HCT116 (cell line): Measurements from ENCODE around the gene NELL1. TPM values are rescaled to one million over a fixed set of nuclear protein-coding genes. Genes with fewer than 3 reads are reported as not detected.
A peak's percentile ranks its signal among the peaks of the same experiment; 100 is the strongest.

Experiments
- ATAC-seq: fragments of 200-7000 bp; cut with Tn5 transposase; 2 replicates; pipeline ENCODE4 v1.9.1; 2020; ENCODE audit warnings: mild to moderate bottlenecking, moderate library complexity
- BruUV-seq: library from RNA; stranded (reverse); fragments of 400-500 nt; replicated peaks from 2 replicates; lab custom pipeline; 2021; lab: Mats Ljungman, UMichigan
- CTCF ChIA-PET: fragments of 300-600 bp; sonication (Branson Sonifier 250); formaldehyde crosslinking; loops from one replicate; lab custom pipeline; 2021; ENCODE audit warnings: antibody characterized with exemption; lab: Charles Lee
- POLR2A ChIA-PET: fragments of 300-600, 350-600 bp; sonication (Branson Sonifier 250); formaldehyde crosslinking; loops from one replicate; lab custom pipeline; 2021; ENCODE audit warnings: antibody characterized with exemption; lab: Charles Lee
- RAD21 ChIA-PET, 2 experiments: fragments of 300-600 bp; sonication (Branson Sonifier 250); formaldehyde crosslinking; loops; one replicate each; lab custom pipeline; 2023; ENCODE audit warnings: low total read pairs in 2 of 2; ENCODE audit not compliant: uncharacterized antibody in 2 of 2, unreplicated experiment in 2 of 2, low non-redundant PET in 1 of 2; lab: Charles Lee
- DNase-seq: peaks from one replicate; pipeline ENCODE4 v3.0.0-alpha.2; 2010; ENCODE audit warnings: low read depth, low spot score
- H2AFZ ChIP-seq: fragments of 200-600 bp; shearing (Covaris generic), sonication (generic); 2 replicates; pipeline ENCODE4 v1.6.1; 2017; ENCODE audit warnings: low read depth, mixed run types, mixed read lengths, antibody characterized with exemption, low read length; ENCODE audit not compliant: poor library complexity, severe bottlenecking
- H3K27ac ChIP-seq: 2 replicates; pipeline ENCODE4 v1.5.1; 2012; ENCODE audit warnings: low read depth, low read length
- H3K27me3 ChIP-seq: fragments of 200-600 bp; sonication (generic); 2 replicates; pipeline ENCODE4 v1.6.1; 2016; ENCODE audit warnings: mixed run types, low read length, mixed read lengths; ENCODE audit not compliant: insufficient read depth
- H3K36me3 ChIP-seq, 2 experiments: fragments of 200-500 bp in 1 of 2; fragments of 200-600 bp in 1 of 2; sonication (Bioruptor generic) in 1 of 2; sonication (generic) in 1 of 2; 2 replicates each; pipeline versions ENCODE4 v1.5.1 to v1.6.1; 2014 to 2016; ENCODE audit warnings: low read length in 2 of 2, inconsistent platforms in 1 of 2, mixed read lengths in 1 of 2, mixed run types in 1 of 2; ENCODE audit not compliant: insufficient read depth in 2 of 2, control insufficient read depth in 1 of 2
- H3K4me1 ChIP-seq, 2 experiments: fragments of 200-600 bp in 1 of 2; sonication (generic) in 1 of 2; 2 replicates each; pipeline versions ENCODE4 v1.5.1 to v1.6.1; 2012 to 2017; ENCODE audit warnings: low read length in 2 of 2, inconsistent platforms in 1 of 2, mild to moderate bottlenecking in 1 of 2, mixed read lengths in 1 of 2, mixed run types in 1 of 2, moderate library complexity in 1 of 2; ENCODE audit not compliant: insufficient read depth in 2 of 2, control insufficient read depth in 1 of 2
- H3K4me2 ChIP-seq: fragments of 200-600 bp; sonication (generic); 2 replicates; pipeline ENCODE4 v1.6.1; 2017; ENCODE audit warnings: mixed run types, low read length, mixed read lengths
- H3K4me3 ChIP-seq, 2 experiments: fragments of 200-600 bp in 1 of 2; sonication (generic) in 1 of 2; replicated peaks in 1 of 2; 2 replicates each; pipeline ENCODE4 v1.5.1; 2011 to 2016; ENCODE audit warnings: low read length in 2 of 2, control low read depth in 1 of 2, low read depth in 1 of 2, mild to moderate bottlenecking in 1 of 2, mixed read lengths in 1 of 2, mixed run types in 1 of 2
- H3K79me2 ChIP-seq: fragments of 200-600 bp; sonication (generic); 2 replicates; pipeline ENCODE4 v1.6.1; 2017; ENCODE audit warnings: mild to moderate bottlenecking, mixed run types, low read length, moderate library complexity, mixed read lengths; ENCODE audit not compliant: insufficient read depth
- H3K9ac ChIP-seq: fragments of 200-600 bp; sonication (generic); 2 replicates; pipeline ENCODE4 v1.6.1; 2016; ENCODE audit warnings: low read length, mixed read lengths
- H3K9me2 ChIP-seq: fragments of 200-600 bp; sonication (generic), shearing (Covaris generic); 2 replicates; pipeline ENCODE4 v1.6.1; 2017; ENCODE audit warnings: mixed run types, mild to moderate bottlenecking, moderate library complexity; ENCODE audit not compliant: insufficient read depth
- H3K9me3 ChIP-seq, 2 experiments: fragments of 200-500 bp in 1 of 2; fragments of 200-600 bp in 1 of 2; sonication (Bioruptor generic) in 1 of 2; sonication (generic) in 1 of 2; 2 replicates each; pipeline ENCODE4 v1.6.1; 2014 to 2017; ENCODE audit warnings: low read length in 2 of 2, mixed read lengths in 2 of 2, inconsistent platforms in 1 of 2, low read depth in 1 of 2, mild to moderate bottlenecking in 1 of 2, mixed run types in 1 of 2, moderate library complexity in 1 of 2; ENCODE audit not compliant: control insufficient read depth in 1 of 2, insufficient read depth in 1 of 2
- H4K20me1 ChIP-seq: fragments of 200-600 bp; sonication (generic), shearing (Covaris generic); 2 replicates; pipeline ENCODE4 v1.6.1; 2017; ENCODE audit warnings: mixed run types, mild to moderate bottlenecking, moderate library complexity; ENCODE audit not compliant: insufficient read depth
- ATF3 ChIP-seq: IDR thresholded peaks from 2 replicates; pipeline ENCODE4 v1.6.1; 2012
- CBX3 ChIP-seq: IDR thresholded peaks from 2 replicates; pipeline ENCODE4 v1.6.1; 2012; ENCODE audit warnings: low read depth
- CTCF ChIP-seq, 3 experiments: fragments of 200-600 bp in 1 of 3; sonication (generic) in 1 of 3; IDR thresholded peaks in 2 of 3; conservative IDR thresholded peaks in 1 of 3; 2 replicates each; pipeline ENCODE4 v1.5.1; 2012 to 2017; ENCODE audit warnings: low read depth in 2 of 3, low read length in 2 of 3, antibody characterized with exemption in 1 of 3, borderline replicate concordance in 1 of 3, control low read depth in 1 of 3, mild to moderate bottlenecking in 1 of 3, mixed read lengths in 1 of 3, mixed run types in 1 of 3, moderate library complexity in 1 of 3; ENCODE audit not compliant: insufficient read depth in 1 of 3
- RAD21 ChIP-seq: IDR thresholded peaks from 2 replicates; pipeline ENCODE4 v1.6.1; 2012; ENCODE audit warnings: low read depth, mild to moderate bottlenecking
- SIN3A ChIP-seq: IDR thresholded peaks from 2 replicates; pipeline ENCODE4 v1.6.1; 2012; ENCODE audit warnings: low read depth
- YY1 ChIP-seq: IDR thresholded peaks from 2 replicates; pipeline ENCODE4 v1.6.1; 2011; ENCODE audit warnings: low read length, low read depth, moderate library complexity, mild to moderate bottlenecking; ENCODE audit not compliant: insufficient replicate concordance; ENCODE audit errors: extremely low read depth
- ZBTB33 ChIP-seq: IDR thresholded peaks from 2 replicates; pipeline ENCODE4 v1.6.1; 2011; ENCODE audit warnings: mild to moderate bottlenecking, low read length, moderate library complexity; ENCODE audit not compliant: insufficient replicate concordance; ENCODE audit errors: extremely low read depth
- intact Hi-C: fragments of 100-400 bp; cut with micrococcal nuclease; formaldehyde crosslinking; loops from 2 replicates; pipeline ENCODE4 v1.10.0; 2022
- total RNA-seq: library from RNA; stranded (reverse); gene quantifications from one replicate; pipeline ENCODE4 v1.2.1, GENCODE V29; 2021; ENCODE audit not compliant: unreplicated experiment

Gene NELL1
- total RNA-seq, 1 experiment from 2014 or later: not detected

GRCh38 chr11:20647976-20648565, 21.3 kb upstream of the NELL1 start:
- H3K4me1 ChIP-seq: no peaks in the 10 kb centered on the region

More at GRCh38 chr11:20647976-20648565, 21.3 kb upstream of the NELL1 start:
- no peak overlapping the region for H3K4me2 ChIP-seq
- H3K9me3 ChIP-seq: no peaks in the 10 kb centered on the region
- no peaks in the 10 kb centered on the region for H4K20me1 ChIP-seq
- ATAC-seq: peak; percentile 88
- no peak overlapping the region for H3K9ac ChIP-seq
- ChIA-PET CTCF (no interaction called here), POLR2A (no interaction called here), RAD21 (no interaction called here)
- no peaks in the 10 kb centered on the region for H3K36me3 ChIP-seq
- H3K27me3 ChIP-seq: no peaks in the 10 kb centered on the region
- DNase-seq: peak; percentile 37
- no peaks in the 10 kb centered on the region for H3K9me2 ChIP-seq
- no peak overlapping the region for H3K4me3 ChIP-seq
- H2AFZ ChIP-seq: no peak overlapping the region
- no peaks in the 10 kb centered on the region for H3K79me2 ChIP-seq
- no peak overlapping the region for H3K27ac ChIP-seq
- no TSS peak for BruUV-seq
- TF ChIP-seq CTCF (IDR thresholded peaks at IDR 0.05 in 2 of 3, conservative IDR thresholded peaks at IDR 0.05 in 1 of 3; ENCODE audit: borderline replicate concordance in 1 of 3, insufficient read depth in 1 of 3, low read depth in 2 of 3, low read length in 2 of 3) (peak; percentile 46 to 92 (median 77)), ATF3 (no peak), YY1 (no peak), SIN3A (no peak), CBX3 (no peak), RAD21 (peak; percentile 74), ZBTB33 (no peak)
- intact Hi-C loops: loop anchor here (1.0 to 5.0 kb wide), 4 partner anchors 24 to 1657 kb away; no protein-coding TSS in a partner anchor
